ENCODE measurements around the gene FAR1.

DNA sequence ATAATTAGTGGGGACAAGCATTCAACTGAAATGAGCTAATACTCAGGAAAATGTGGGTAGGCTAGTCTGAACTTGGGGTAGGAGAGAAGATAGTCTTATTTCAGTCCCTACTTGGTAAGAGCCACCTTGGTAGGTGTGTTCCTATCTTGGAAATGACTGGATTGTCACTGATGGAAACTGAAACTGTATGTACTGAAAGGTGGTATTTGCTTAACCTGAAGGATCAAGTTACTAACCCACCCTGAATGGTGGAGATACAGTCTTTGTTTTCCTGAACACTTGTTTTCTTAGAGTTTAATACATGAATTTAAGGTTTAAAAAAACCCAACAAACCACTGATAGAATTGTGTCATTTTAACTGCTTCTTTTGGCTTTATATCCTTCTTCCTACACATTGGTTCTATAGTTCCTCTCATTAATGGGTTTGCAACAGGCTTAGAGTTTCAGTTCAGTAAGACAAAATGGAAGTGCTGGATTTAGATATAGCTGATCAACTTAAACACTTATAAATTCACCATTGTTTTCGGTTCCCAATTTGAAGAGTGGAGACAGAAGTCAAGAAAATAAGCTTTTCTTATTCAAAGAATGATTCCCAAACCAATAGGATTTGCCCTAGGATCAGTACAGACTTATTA, 4.2 kb downstream of the FAR1 start:
- TF ChIP-seq, protein P1, sequence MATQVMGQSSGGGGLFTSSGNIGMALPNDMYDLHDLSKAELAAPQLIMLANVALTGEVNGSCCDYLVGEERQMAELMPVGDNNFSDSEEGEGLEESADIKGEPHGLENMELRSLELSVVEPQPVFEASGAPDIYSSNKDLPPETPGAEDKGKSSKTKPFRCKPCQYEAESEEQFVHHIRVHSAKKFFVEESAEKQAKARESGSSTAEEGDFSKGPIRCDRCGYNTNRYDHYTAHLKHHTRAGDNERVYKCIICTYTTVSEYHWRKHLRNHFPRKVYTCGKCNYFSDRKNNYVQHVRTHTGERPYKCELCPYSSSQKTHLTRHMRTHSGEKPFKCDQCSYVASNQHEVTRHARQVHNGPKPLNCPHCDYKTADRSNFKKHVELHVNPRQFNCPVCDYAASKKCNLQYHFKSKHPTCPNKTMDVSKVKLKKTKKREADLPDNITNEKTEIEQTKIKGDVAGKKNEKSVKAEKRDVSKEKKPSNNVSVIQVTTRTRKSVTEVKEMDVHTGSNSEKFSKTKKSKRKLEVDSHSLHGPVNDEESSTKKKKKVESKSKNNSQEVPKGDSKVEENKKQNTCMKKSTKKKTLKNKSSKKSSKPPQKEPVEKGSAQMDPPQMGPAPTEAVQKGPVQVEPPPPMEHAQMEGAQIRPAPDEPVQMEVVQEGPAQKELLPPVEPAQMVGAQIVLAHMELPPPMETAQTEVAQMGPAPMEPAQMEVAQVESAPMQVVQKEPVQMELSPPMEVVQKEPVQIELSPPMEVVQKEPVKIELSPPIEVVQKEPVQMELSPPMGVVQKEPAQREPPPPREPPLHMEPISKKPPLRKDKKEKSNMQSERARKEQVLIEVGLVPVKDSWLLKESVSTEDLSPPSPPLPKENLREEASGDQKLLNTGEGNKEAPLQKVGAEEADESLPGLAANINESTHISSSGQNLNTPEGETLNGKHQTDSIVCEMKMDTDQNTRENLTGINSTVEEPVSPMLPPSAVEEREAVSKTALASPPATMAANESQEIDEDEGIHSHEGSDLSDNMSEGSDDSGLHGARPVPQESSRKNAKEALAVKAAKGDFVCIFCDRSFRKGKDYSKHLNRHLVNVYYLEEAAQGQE (IDR thresholded peaks at IDR 0.05; ENCODE audit: low read depth): no peak
- TF ChIP-seq, protein P2, sequence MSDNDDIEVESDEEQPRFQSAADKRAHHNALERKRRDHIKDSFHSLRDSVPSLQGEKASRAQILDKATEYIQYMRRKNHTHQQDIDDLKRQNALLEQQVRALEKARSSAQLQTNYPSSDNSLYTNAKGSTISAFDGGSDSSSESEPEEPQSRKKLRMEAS (IDR thresholded peaks at IDR 0.05): no peak
- TF ChIP-seq EP300 (IDR thresholded peaks at IDR 0.05; ENCODE audit: borderline replicate concordance) (no peak), EGR1 (IDR thresholded peaks at IDR 0.05) (no peak), YY1 (IDR thresholded peaks at IDR 0.05; ENCODE audit: low read depth) (no peak), TAF1 (IDR thresholded peaks at IDR 0.05; ENCODE audit: low read depth) (no peak), RAD21 (IDR thresholded peaks at IDR 0.05; ENCODE audit: low read depth) (no peak), ZBTB7A (IDR thresholded peaks at IDR 0.05; ENCODE audit: low read depth) (no peak), FOXM1 (IDR thresholded peaks at IDR 0.05; ENCODE audit: borderline replicate concordance, low read depth) (no peak), NFIC (IDR thresholded peaks at IDR 0.05) (no peak), CREB1 (IDR thresholded peaks at IDR 0.05; ENCODE audit: low read depth) (no peak)
- TF ChIP-seq, protein P3, sequence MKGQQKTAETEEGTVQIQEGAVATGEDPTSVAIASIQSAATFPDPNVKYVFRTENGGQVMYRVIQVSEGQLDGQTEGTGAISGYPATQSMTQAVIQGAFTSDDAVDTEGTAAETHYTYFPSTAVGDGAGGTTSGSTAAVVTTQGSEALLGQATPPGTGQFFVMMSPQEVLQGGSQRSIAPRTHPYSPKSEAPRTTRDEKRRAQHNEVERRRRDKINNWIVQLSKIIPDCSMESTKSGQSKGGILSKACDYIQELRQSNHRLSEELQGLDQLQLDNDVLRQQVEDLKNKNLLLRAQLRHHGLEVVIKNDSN (IDR thresholded peaks at IDR 0.05): no peak
